HepG2 (cell line): Measurements from ENCODE around the gene INTS6. TPM values are rescaled to one million over a fixed set of nuclear protein-coding genes. Genes with fewer than 3 reads are reported as not detected.

Source experiments
- CTCF ChIP-seq: sonication (generic); formaldehyde crosslinking; IDR thresholded peaks from 2 replicates; pipeline ENCODE4 v1.5.0; 2020; ENCODE audit warnings: mild to moderate bottlenecking, missing genetic modification reagents, moderate library complexity
- FOXJ3 ChIP-seq: sonication (generic); formaldehyde crosslinking; IDR thresholded peaks from 2 replicates; pipeline ENCODE4 v1.4.0; 2020; ENCODE audit warnings: missing genetic modification reagents, mild to moderate bottlenecking, borderline replicate concordance
- FOXO1 ChIP-seq: sonication (generic); formaldehyde crosslinking; IDR thresholded peaks from 2 replicates; pipeline ENCODE4 v1.4.0; 2020; ENCODE audit warnings: missing genetic modification reagents
- GATAD2A ChIP-seq: IDR thresholded peaks from 2 replicates; pipeline ENCODE4 v1.6.1; 2016
- HIC2 ChIP-seq: sonication (generic); formaldehyde crosslinking; IDR thresholded peaks from 2 replicates; pipeline ENCODE4 v1.9.0; 2022; ENCODE audit warnings: low read depth, missing genetic modification reagents
- HNF4G ChIP-seq, 2 experiments: sonication (generic) in 1 of 2; formaldehyde crosslinking in 1 of 2; IDR thresholded peaks; 2 replicates each; pipeline versions ENCODE4 v1.4.0 to v1.6.1; 2011 to 2020; ENCODE audit warnings: borderline replicate concordance in 2 of 2, low read depth in 2 of 2, mild to moderate bottlenecking in 2 of 2, low read length in 1 of 2, missing genetic modification reagents in 1 of 2, moderate library complexity in 1 of 2
- MNT ChIP-seq: fragments of 450-650 bp; IDR thresholded peaks from 2 replicates; pipeline ENCODE4 v1.6.1; 2016
- THAP9 ChIP-seq: sonication (generic); formaldehyde crosslinking; IDR thresholded peaks from 2 replicates; pipeline ENCODE4; 2020; ENCODE audit warnings: missing genetic modification reagents, mild to moderate bottlenecking, borderline replicate concordance
- XBP1 ChIP-seq: sonication (generic); formaldehyde crosslinking; IDR thresholded peaks from 2 replicates; pipeline ENCODE4 v1.5.0; 2020; ENCODE audit warnings: missing genetic modification reagents
- ZBTB4 ChIP-seq: sonication (generic); formaldehyde crosslinking; IDR thresholded peaks from 2 replicates; pipeline ENCODE4 v1.4.0; 2020; ENCODE audit warnings: missing genetic modification reagents, mild to moderate bottlenecking, borderline replicate concordance
- ZBTB44 ChIP-seq: sonication (generic); formaldehyde crosslinking; IDR thresholded peaks from 2 replicates; pipeline ENCODE4 v1.4.0; 2020; ENCODE audit warnings: missing genetic modification reagents
- ZNF337 ChIP-seq: sonication (generic); formaldehyde crosslinking; IDR thresholded peaks from 2 replicates; pipeline ENCODE4 v1.5.1; 2020; ENCODE audit warnings: missing genetic modification reagents, low read depth, mild to moderate bottlenecking, borderline replicate concordance
- ZNF558 ChIP-seq: sonication (generic); formaldehyde crosslinking; IDR thresholded peaks from 2 replicates; pipeline ENCODE4 v1.9.0; 2022; ENCODE audit warnings: mild to moderate bottlenecking, missing genetic modification reagents, borderline replicate concordance
- polyA plus RNA-seq, 8 experiments: library from polyadenylated mRNA; depleted of rRNA in 3 of 8; stranded (reverse) in 7 of 8; unstranded in 1 of 8; fragments of >200 nt; fragmentation: Illumina TruSeq in 4 of 8; extraction: Trizol in 4 of 8; gene quantifications; 2 replicates each; pipeline versions ENCODE4 v1.2.1 to v1.2.3, GENCODE V29; 2011 to 2016; ENCODE audit warnings: low read depth in 4 of 8, missing spikeins in 1 of 8, mixed read lengths in 1 of 8; ENCODE audit not compliant: insufficient read depth in 1 of 8
- total RNA-seq, 5 experiments: library from RNA; depleted of rRNA; stranded (reverse); fragments of >200 nt; fragmentation: Illumina TruSeq; extraction: Trizol; gene quantifications; 2 replicates each; pipeline ENCODE4 v1.2.3, GENCODE V29; 2016; ENCODE audit warnings: low read depth in 1 of 5

Gene INTS6
- total and polyA plus RNA-seq, 2 of the 13 experiments (the other 11 are each of a cell fraction or from before 2014, with no cell fraction given), result 27.9 to 38.4 TPM

- TF ChIP-seq ZBTB4 (CRISPR knock-in tag) (no peak), ZNF558 (CRISPR knock-in tag) (no peak), GATAD2A (CRISPR knock-in tag) (peak; percentile 63), MNT (no peak), THAP9 (CRISPR knock-in tag) (no peak), ZNF337 (CRISPR knock-in tag) (no peak), ZBTB44 (no peak), HNF4G (IDR thresholded peaks at IDR 0.05; ENCODE audit: borderline replicate concordance, low read depth, low read length) (peak; percentile 50; the same call in 1 of the 2 replicates), HNF4G (CRISPR knock-in tag; IDR thresholded peaks at IDR 0.05; ENCODE audit: borderline replicate concordance, low read depth) (no peak), XBP1 (CRISPR knock-in tag) (no peak), HIC2 (CRISPR knock-in tag) (no peak), FOXJ3 (0 out of 2 replicates have a peak, but pooled peaks have one; percentile 14), FOXO1 (CRISPR knock-in tag) (peak; percentile 36; the same call in 1 of the 2 replicates), CTCF (CRISPR knock-in tag) (no peak)
Observed at GRCh38 chr13:51355217-51355616, 97.6 kb downstream of the INTS6 start (continued).
